H9 (cell line): ENCODE measurements around the gene DMRT1. TPM values are rescaled to one million over a fixed set of nuclear protein-coding genes. Genes with fewer than 3 reads are reported as not detected.

Experiments
- DNase-seq: peaks from one replicate; pipeline ENCODE4 v3.0.0-alpha.2; 2017
- H2AFZ ChIP-seq: one replicate; pipeline ENCODE4 v1.6.1; 2013; ENCODE audit warnings: mild to moderate bottlenecking, low read length, control low read depth, moderate library complexity
- H2AK5ac ChIP-seq: 2 replicates; pipeline ENCODE4 v1.6.1; 2013; ENCODE audit warnings: low read length, control low read depth, mixed read lengths; ENCODE audit not compliant: insufficient read length
- H2BK120ac ChIP-seq: one replicate; pipeline ENCODE4 v1.6.1; 2013; ENCODE audit warnings: low read depth, mild to moderate bottlenecking, low read length, control low read depth, inconsistent platforms; ENCODE audit not compliant: poor library complexity, severe bottlenecking
- H2BK12ac ChIP-seq: 2 replicates; pipeline ENCODE4 v1.6.1; 2013; ENCODE audit warnings: low read length, control low read depth, mixed read lengths, low read depth; ENCODE audit not compliant: insufficient read length
- H2BK15ac ChIP-seq: 2 replicates; pipeline ENCODE4 v1.6.1; 2013; ENCODE audit warnings: low read depth, low read length, control low read depth
- H2BK20ac ChIP-seq: one replicate; pipeline ENCODE4 v1.6.1; 2013; ENCODE audit warnings: low read depth, mild to moderate bottlenecking, low read length, control low read depth, inconsistent platforms; ENCODE audit not compliant: poor library complexity, severe bottlenecking
- H2BK5ac ChIP-seq: 2 replicates; pipeline ENCODE4 v1.6.1; 2013; ENCODE audit warnings: low read length, control low read depth, mixed read lengths; ENCODE audit not compliant: insufficient read length
- H3K14ac ChIP-seq: 2 replicates; pipeline ENCODE4 v1.6.1; 2013; ENCODE audit warnings: low read length, control low read depth; ENCODE audit not compliant: insufficient read depth
- H3K18ac ChIP-seq: 2 replicates; pipeline ENCODE4 v1.6.1; 2013; ENCODE audit warnings: low read depth, mild to moderate bottlenecking, mixed read lengths, low read length, control low read depth; ENCODE audit not compliant: insufficient read length
- H3K23ac ChIP-seq: 2 replicates; pipeline ENCODE4 v1.6.1; 2013; ENCODE audit warnings: low read length, control low read depth, mixed read lengths, low read depth; ENCODE audit not compliant: insufficient read length
- H3K23me2 ChIP-seq: 2 replicates; pipeline ENCODE4 v1.6.1; 2013; ENCODE audit warnings: low read depth, mild to moderate bottlenecking, mixed read lengths, low read length, control low read depth; ENCODE audit not compliant: insufficient read length, poor library complexity, severe bottlenecking
- H3K27ac ChIP-seq: 2 replicates; pipeline ENCODE4 v1.5.1; 2013; ENCODE audit warnings: low read length, control low read depth, mixed read lengths, low read depth; ENCODE audit not compliant: insufficient read length
- H3K27me3 ChIP-seq: 2 replicates; pipeline ENCODE4 v1.6.1; 2013; ENCODE audit warnings: low read length, control low read depth, inconsistent platforms; ENCODE audit not compliant: insufficient read depth
- H3K4ac ChIP-seq: 2 replicates; pipeline ENCODE4 v1.6.1; 2013; ENCODE audit warnings: low read depth, mild to moderate bottlenecking, control low read depth, inconsistent platforms, low read length, moderate library complexity
- H3K4me1 ChIP-seq: 2 replicates; pipeline ENCODE4 v1.6.1; 2013; ENCODE audit warnings: low read length, control low read depth, inconsistent platforms; ENCODE audit not compliant: insufficient read depth
- H3K4me2 ChIP-seq: 2 replicates; pipeline ENCODE4 v1.6.1; 2013; ENCODE audit warnings: low read length, control low read depth, mixed read lengths; ENCODE audit not compliant: insufficient read length, insufficient read depth
- H3K56ac ChIP-seq: 2 replicates; pipeline ENCODE4 v1.6.1; 2013; ENCODE audit warnings: low read depth, mild to moderate bottlenecking, mixed read lengths, low read length, control low read depth; ENCODE audit not compliant: insufficient read length
- H3K79me1 ChIP-seq: 2 replicates; pipeline ENCODE4 v1.6.1; 2013; ENCODE audit warnings: low read depth, mild to moderate bottlenecking, moderate library complexity, low read length, control low read depth, inconsistent platforms; ENCODE audit not compliant: insufficient read depth, poor library complexity, severe bottlenecking
- H3K79me2 ChIP-seq: 2 replicates; pipeline ENCODE4 v1.6.1; 2013; ENCODE audit warnings: low read length, control low read depth, inconsistent platforms; ENCODE audit not compliant: insufficient read depth
- H3K9ac ChIP-seq: 2 replicates; pipeline ENCODE4 v1.6.1; 2013; ENCODE audit warnings: low read length, control low read depth, mixed read lengths; ENCODE audit not compliant: insufficient read length; ENCODE audit errors: extremely low read depth
- H3K9me3 ChIP-seq: one replicate; pipeline ENCODE4 v1.6.1; 2013; ENCODE audit warnings: low read depth, low read length, inconsistent platforms; ENCODE audit not compliant: control insufficient read depth
- H3T11ph ChIP-seq: one replicate; pipeline ENCODE4 v1.6.1; 2013; ENCODE audit warnings: mild to moderate bottlenecking, low read length, control low read depth, inconsistent platforms
- H4K20me1 ChIP-seq: one replicate; pipeline ENCODE4 v1.6.1; 2013; ENCODE audit not compliant: control insufficient read depth, insufficient read length, insufficient read depth
- H4K5ac ChIP-seq: 2 replicates; pipeline ENCODE4 v1.6.1; 2013; ENCODE audit warnings: low read depth, mild to moderate bottlenecking, mixed read lengths, low read length, control low read depth; ENCODE audit not compliant: insufficient read length
- H4K8ac ChIP-seq: replicated peaks from 2 replicates; pipeline ENCODE4 v1.6.1; 2013; ENCODE audit warnings: low read length, control low read depth, mixed read lengths, low read depth; ENCODE audit not compliant: insufficient read length
- H4K91ac ChIP-seq: 2 replicates; pipeline ENCODE4 v1.6.1; 2013; ENCODE audit warnings: low read depth, mild to moderate bottlenecking, moderate library complexity, mixed read lengths, low read length, control low read depth; ENCODE audit not compliant: insufficient read length
- H3K27ac Mint-ChIP-seq, 3 experiments: 2 replicates in 2 of 3; 3 replicates in 1 of 3; pipeline ENCODE4 v1.8.0; 2020 to 2021; ENCODE audit warnings: mixed read lengths in 3 of 3, mild to moderate bottlenecking in 1 of 3, moderate library complexity in 1 of 3
- H3K27me3 Mint-ChIP-seq: 2 replicates; pipeline ENCODE4 v1.8.0; 2021; ENCODE audit warnings: low read depth, mild to moderate bottlenecking, moderate library complexity, mixed read lengths
- H3K36me3 Mint-ChIP-seq, 3 experiments: 2 replicates in 2 of 3; 3 replicates in 1 of 3; pipeline ENCODE4 v1.8.0; 2020 to 2021; ENCODE audit warnings: low read depth in 3 of 3, mixed read lengths in 3 of 3; ENCODE audit not compliant: insufficient read depth in 1 of 3
- H3K4me1 Mint-ChIP-seq, 2 experiments: 2 replicates each; pipeline ENCODE4 v1.8.0; 2020; ENCODE audit warnings: mixed read lengths in 2 of 2
- H3K4me3 Mint-ChIP-seq, 2 experiments: 2 replicates in 1 of 2; 3 replicates in 1 of 2; pipeline ENCODE4 v1.8.0; 2020 to 2021; ENCODE audit warnings: mild to moderate bottlenecking in 2 of 2, mixed read lengths in 2 of 2, moderate library complexity in 1 of 2
- H3K9me3 Mint-ChIP-seq, 2 experiments: 2 replicates in 1 of 2; 3 replicates in 1 of 2; pipeline ENCODE4 v1.8.0; 2020; ENCODE audit warnings: mild to moderate bottlenecking in 2 of 2, mixed read lengths in 2 of 2, moderate library complexity in 1 of 2
- CTCF ChIP-seq: fragments of 200-600 bp; sonication (generic); conservative IDR thresholded peaks from 3 replicates; pipeline ENCODE4 v1.8.0; 2021; ENCODE audit warnings: antibody characterized with exemption, mild to moderate bottlenecking
- WGBS: extraction: QIAGEN DNeasy Blood & Tissue Kit; methylation state at CpG from one replicate; pipeline ENCODE4 v1.1.7; 2013; ENCODE audit warnings: missing lambda C conversion rate, low lambda C conversion rate, mixed read lengths; ENCODE audit not compliant: insufficient read length; ENCODE audit errors: extremely low coverage; 5-methylcytosine and 5-hydroxymethylcytosine counted together
- total RNA-seq: library from RNA; stranded (reverse); gene quantifications from 2 replicates; pipeline ENCODE4 v1.2.1, GENCODE V29; 2021

Gene DMRT1
- total RNA-seq, 1 experiment from 2014 or later: not detected

- H3K36me3 Mint-ChIP-seq: no peaks in the 10 kb centered on the region
- H3K27ac Mint-ChIP-seq: no peak overlapping the region
- no peak overlapping the region for H3K27ac ChIP-seq
- H3K23me2 ChIP-seq: no peaks in the 10 kb centered on the region
- no peak overlapping the region for H2AFZ ChIP-seq
- no peaks in the 10 kb centered on the region for H3K4me1 ChIP-seq
- H2BK120ac ChIP-seq: no peak overlapping the region
- H2BK15ac ChIP-seq: no peak overlapping the region
- no peak overlapping the region for H2BK20ac ChIP-seq
- H3K27me3 Mint-ChIP-seq: peaks cover 33% of the 10 kb centered on the region
- no peak overlapping the region for H2AK5ac ChIP-seq
- H3K4me3 Mint-ChIP-seq: no peak overlapping the region
- H3K18ac ChIP-seq: no peak overlapping the region
- H4K91ac ChIP-seq: no peak overlapping the region
- H3T11ph ChIP-seq: no peak overlapping the region
- H3K4me1 Mint-ChIP-seq: peaks cover 2 to 3% of the 10 kb centered on the region in 2 experiments; a peak in 1 of 4 replicates
- no peak overlapping the region for H2BK12ac ChIP-seq
- H3K56ac ChIP-seq: no peak overlapping the region
- no peaks in the 10 kb centered on the region for H3K79me1 ChIP-seq
- no peak overlapping the region for H4K5ac ChIP-seq
- no peak overlapping the region for H3K14ac ChIP-seq
- no peak for TF ChIP-seq CTCF
- H3K27me3 ChIP-seq: no peaks in the 10 kb centered on the region; the same call in 1 of the 2 replicates
- no peak overlapping the region for H3K4ac ChIP-seq
- no CpG with 5 or more reads among the region's 5 CpGs for WGBS
- no peak overlapping the region for H3K9ac ChIP-seq
- no peak overlapping the region for H3K4me2 ChIP-seq
- H2BK5ac ChIP-seq: no peak overlapping the region
- H3K79me2 ChIP-seq: no peaks in the 10 kb centered on the region
- no peak overlapping the region for H4K8ac ChIP-seq
- H3K9me3 ChIP-seq: no peaks in the 10 kb centered on the region
- H4K20me1 ChIP-seq: no peaks in the 10 kb centered on the region
- DNase-seq: no peak
- H3K9me3 Mint-ChIP-seq: no peaks in the 10 kb centered on the region
- H3K23ac ChIP-seq: no peak overlapping the region
Measured at GRCh38 chr9:893115-893514, 51.6 kb downstream of the DMRT1 start.
